SK-N-SH (cell line): ENCODE data around the gene SYNJ2.

ENCODE experiments used
- NFIC ChIP-seq: IDR thresholded peaks from 2 replicates; pipeline ENCODE4 v1.4.0; 2012; ENCODE audit warnings: borderline replicate concordance
- POLR2AphosphoS5 ChIP-seq: IDR thresholded peaks from 2 replicates; pipeline ENCODE4 v1.6.1; 2012; ENCODE audit warnings: low read depth, low read length
- RCOR1 ChIP-seq: fragments of 150-350 bp; IDR thresholded peaks from 2 replicates; pipeline ENCODE4 v1.6.1; 2017; ENCODE audit warnings: antibody characterized with exemption, low read length
- RXRA ChIP-seq: IDR thresholded peaks from 2 replicates; pipeline ENCODE4 v1.4.0; 2012; ENCODE audit warnings: low read depth, mild to moderate bottlenecking, borderline replicate concordance
- SIN3A ChIP-seq: IDR thresholded peaks from 2 replicates; pipeline ENCODE4 v1.6.1; 2012; ENCODE audit warnings: low read depth, mild to moderate bottlenecking, low read length, moderate library complexity, borderline replicate concordance
- TF ChIP-seq, protein P1 (sequence below): fragments of 200-600 bp; sonication (generic); IDR thresholded peaks from 2 replicates; pipeline ENCODE4 v1.6.1; 2017; ENCODE audit warnings: antibody characterized with exemption, mild to moderate bottlenecking, moderate library complexity
- TF ChIP-seq, protein P2 (sequence below): fragments of 150-350 bp; IDR thresholded peaks from 2 replicates; pipeline ENCODE4 v1.6.1; 2017; ENCODE audit warnings: antibody characterized with exemption, low read length, low read depth, borderline replicate concordance
- TF ChIP-seq, protein P3 (sequence below): IDR thresholded peaks from 2 replicates; pipeline ENCODE4 v1.6.1; 2012; ENCODE audit warnings: mild to moderate bottlenecking, low read depth, low read length, moderate library complexity
- TF ChIP-seq, protein P4 (sequence below): IDR thresholded peaks from 2 replicates; pipeline ENCODE4 v1.4.0; 2012; ENCODE audit warnings: low read depth, borderline replicate concordance

DNA sequence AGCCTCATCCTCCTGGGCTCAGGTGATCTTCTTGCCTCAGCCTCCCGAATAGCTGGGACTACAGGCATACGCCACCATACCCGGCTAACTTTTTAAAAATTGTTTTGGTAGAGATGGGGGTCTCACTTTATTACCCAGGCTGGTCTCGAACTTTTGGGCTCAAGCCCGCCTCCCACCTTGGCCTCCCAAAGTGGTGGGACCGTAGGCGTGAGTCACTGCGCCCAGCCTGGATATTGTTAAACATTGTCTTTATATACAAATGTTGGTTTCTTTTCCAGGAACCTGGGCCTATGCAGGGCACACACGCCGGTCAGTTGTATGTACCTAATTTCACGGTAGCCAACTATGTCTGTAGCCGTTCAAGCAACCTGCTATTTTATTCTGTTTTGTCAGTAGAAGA is 60.1 kb downstream of the SYNJ2 start:
- TF ChIP-seq POLR2AphosphoS5 (no peak), SIN3A (no peak), NFIC (no peak), RXRA (no peak), RCOR1 (no peak)
- TF ChIP-seq, protein P1, sequence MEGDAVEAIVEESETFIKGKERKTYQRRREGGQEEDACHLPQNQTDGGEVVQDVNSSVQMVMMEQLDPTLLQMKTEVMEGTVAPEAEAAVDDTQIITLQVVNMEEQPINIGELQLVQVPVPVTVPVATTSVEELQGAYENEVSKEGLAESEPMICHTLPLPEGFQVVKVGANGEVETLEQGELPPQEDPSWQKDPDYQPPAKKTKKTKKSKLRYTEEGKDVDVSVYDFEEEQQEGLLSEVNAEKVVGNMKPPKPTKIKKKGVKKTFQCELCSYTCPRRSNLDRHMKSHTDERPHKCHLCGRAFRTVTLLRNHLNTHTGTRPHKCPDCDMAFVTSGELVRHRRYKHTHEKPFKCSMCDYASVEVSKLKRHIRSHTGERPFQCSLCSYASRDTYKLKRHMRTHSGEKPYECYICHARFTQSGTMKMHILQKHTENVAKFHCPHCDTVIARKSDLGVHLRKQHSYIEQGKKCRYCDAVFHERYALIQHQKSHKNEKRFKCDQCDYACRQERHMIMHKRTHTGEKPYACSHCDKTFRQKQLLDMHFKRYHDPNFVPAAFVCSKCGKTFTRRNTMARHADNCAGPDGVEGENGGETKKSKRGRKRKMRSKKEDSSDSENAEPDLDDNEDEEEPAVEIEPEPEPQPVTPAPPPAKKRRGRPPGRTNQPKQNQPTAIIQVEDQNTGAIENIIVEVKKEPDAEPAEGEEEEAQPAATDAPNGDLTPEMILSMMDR: no peak
- TF ChIP-seq, protein P2, sequence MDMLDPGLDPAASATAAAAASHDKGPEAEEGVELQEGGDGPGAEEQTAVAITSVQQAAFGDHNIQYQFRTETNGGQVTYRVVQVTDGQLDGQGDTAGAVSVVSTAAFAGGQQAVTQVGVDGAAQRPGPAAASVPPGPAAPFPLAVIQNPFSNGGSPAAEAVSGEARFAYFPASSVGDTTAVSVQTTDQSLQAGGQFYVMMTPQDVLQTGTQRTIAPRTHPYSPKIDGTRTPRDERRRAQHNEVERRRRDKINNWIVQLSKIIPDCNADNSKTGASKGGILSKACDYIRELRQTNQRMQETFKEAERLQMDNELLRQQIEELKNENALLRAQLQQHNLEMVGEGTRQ: no peak
- TF ChIP-seq, protein P3, sequence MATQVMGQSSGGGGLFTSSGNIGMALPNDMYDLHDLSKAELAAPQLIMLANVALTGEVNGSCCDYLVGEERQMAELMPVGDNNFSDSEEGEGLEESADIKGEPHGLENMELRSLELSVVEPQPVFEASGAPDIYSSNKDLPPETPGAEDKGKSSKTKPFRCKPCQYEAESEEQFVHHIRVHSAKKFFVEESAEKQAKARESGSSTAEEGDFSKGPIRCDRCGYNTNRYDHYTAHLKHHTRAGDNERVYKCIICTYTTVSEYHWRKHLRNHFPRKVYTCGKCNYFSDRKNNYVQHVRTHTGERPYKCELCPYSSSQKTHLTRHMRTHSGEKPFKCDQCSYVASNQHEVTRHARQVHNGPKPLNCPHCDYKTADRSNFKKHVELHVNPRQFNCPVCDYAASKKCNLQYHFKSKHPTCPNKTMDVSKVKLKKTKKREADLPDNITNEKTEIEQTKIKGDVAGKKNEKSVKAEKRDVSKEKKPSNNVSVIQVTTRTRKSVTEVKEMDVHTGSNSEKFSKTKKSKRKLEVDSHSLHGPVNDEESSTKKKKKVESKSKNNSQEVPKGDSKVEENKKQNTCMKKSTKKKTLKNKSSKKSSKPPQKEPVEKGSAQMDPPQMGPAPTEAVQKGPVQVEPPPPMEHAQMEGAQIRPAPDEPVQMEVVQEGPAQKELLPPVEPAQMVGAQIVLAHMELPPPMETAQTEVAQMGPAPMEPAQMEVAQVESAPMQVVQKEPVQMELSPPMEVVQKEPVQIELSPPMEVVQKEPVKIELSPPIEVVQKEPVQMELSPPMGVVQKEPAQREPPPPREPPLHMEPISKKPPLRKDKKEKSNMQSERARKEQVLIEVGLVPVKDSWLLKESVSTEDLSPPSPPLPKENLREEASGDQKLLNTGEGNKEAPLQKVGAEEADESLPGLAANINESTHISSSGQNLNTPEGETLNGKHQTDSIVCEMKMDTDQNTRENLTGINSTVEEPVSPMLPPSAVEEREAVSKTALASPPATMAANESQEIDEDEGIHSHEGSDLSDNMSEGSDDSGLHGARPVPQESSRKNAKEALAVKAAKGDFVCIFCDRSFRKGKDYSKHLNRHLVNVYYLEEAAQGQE: no peak
- TF ChIP-seq, protein P4, sequence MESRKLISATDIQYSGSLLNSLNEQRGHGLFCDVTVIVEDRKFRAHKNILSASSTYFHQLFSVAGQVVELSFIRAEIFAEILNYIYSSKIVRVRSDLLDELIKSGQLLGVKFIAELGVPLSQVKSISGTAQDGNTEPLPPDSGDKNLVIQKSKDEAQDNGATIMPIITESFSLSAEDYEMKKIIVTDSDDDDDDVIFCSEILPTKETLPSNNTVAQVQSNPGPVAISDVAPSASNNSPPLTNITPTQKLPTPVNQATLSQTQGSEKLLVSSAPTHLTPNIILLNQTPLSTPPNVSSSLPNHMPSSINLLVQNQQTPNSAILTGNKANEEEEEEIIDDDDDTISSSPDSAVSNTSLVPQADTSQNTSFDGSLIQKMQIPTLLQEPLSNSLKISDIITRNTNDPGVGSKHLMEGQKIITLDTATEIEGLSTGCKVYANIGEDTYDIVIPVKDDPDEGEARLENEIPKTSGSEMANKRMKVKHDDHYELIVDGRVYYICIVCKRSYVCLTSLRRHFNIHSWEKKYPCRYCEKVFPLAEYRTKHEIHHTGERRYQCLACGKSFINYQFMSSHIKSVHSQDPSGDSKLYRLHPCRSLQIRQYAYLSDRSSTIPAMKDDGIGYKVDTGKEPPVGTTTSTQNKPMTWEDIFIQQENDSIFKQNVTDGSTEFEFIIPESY: no peak
